ENCODE measurements around the gene GMDS. TPM values are rescaled to one million over a fixed set of nuclear protein-coding genes. Genes with fewer than 3 reads are reported as not detected.

Gene GMDS
- polyA plus RNA-seq, 1 of the 3 experiments (the other 2 are of a cell fraction): 12.3 TPM

GRCh38 chr6:1729133-1729749 is 516.2 kb downstream of the GMDS start (continued):
- no peak for TF ChIP-seq EZH2phosphoT487 (IDR thresholded peaks at IDR 0.05; ENCODE audit: borderline replicate concordance, low read depth)
- no peak for TF ChIP-seq RAD21 (IDR thresholded peaks at IDR 0.05; ENCODE audit: low read length)

GRCh38 chr6:1726341-1726768 is 519.0 kb downstream of the GMDS start:
- Histone ChIP-seq H3K27me3 (ENCODE audit: insufficient read depth) (no peaks in the 10 kb centered on the region), H3K4me3 (ENCODE audit: low read depth in 2 of 2, low read length in 1 of 2) (no peak overlapping the region), H3K36me3 (replicated peaks in 1 of 2; ENCODE audit: control insufficient read depth in 1 of 2, insufficient read depth in 2 of 2, low read length in 1 of 2) (peaks cover 0 to 3% of the 10 kb centered on the region in 2 experiments), H3K27ac (ENCODE audit: low read depth in 2 of 2, low read length in 1 of 2) (no peak overlapping the region), H3F3A (replicated peaks; ENCODE audit: insufficient read depth) (no peaks in the 10 kb centered on the region), H4K20me1 (ENCODE audit: insufficient read depth) (no peaks in the 10 kb centered on the region), H3K4me2 (no peak overlapping the region), H3K79me2 (ENCODE audit: insufficient read depth) (no peaks in the 10 kb centered on the region), H3K4me1 (ENCODE audit: control insufficient read depth in 1 of 2, insufficient read depth in 2 of 2, low read depth in 1 of 2, low read length in 1 of 2) (peaks cover 0 to 20% of the 10 kb centered on the region in 2 experiments; a peak in 2 of 4 replicates), H3K9ac (no peak overlapping the region), H3K9me3 (0 out of 2 replicates have a peak, but pooled peaks cover 3% of the 10 kb centered on the region), H2AFZ (ENCODE audit: low read depth) (no peak overlapping the region), H3K9me2 (no peaks in the 10 kb centered on the region)
- POLR2A ChIA-PET: no interaction called here
- DNase-seq: no peak
- TF ChIP-seq TCF12 (IDR thresholded peaks at IDR 0.05) (no peak), TAF1 (IDR thresholded peaks at IDR 0.05; ENCODE audit: borderline replicate concordance, low read depth, low read length) (no peak), SMC3 (IDR thresholded peaks at IDR 0.05; ENCODE audit: low read depth, low read length) (no peak), EP300 (IDR thresholded peaks at IDR 0.05; ENCODE audit: borderline replicate concordance in 1 of 2, low read depth in 1 of 2, low read length in 1 of 2) (no peak), MXI1 (IDR thresholded peaks at IDR 0.05; ENCODE audit: low read depth, low read length) (no peak), MEF2A (IDR thresholded peaks at IDR 0.05; ENCODE audit: borderline replicate concordance, low read depth) (no peak), SIN3A (IDR thresholded peaks at IDR 0.05; ENCODE audit: borderline replicate concordance, low read depth, low read length) (no peak), ZBTB33 (IDR thresholded peaks at IDR 0.05; ENCODE audit: borderline replicate concordance, low read depth) (no peak)
- CTCF ChIA-PET: no interaction called here
- 93% methylated on average over 11 of the region's 11 CpGs for WGBS (ENCODE audit: low lambda C conversion rate)

- no peaks in the 10 kb centered on the region for H3K9me2 ChIP-seq
- peaks cover 0 to 31% of the 10 kb centered on the region in 2 experiments; a peak in 2 of 4 replicates for H3K4me1 ChIP-seq (ENCODE audit: control insufficient read depth in 1 of 2, insufficient read depth in 2 of 2, low read depth in 1 of 2, low read length in 1 of 2)
- ChIA-PET CTCF (interaction anchor here (0.7 to 1.2 kb wide), 4 partner anchors 13 to 179 kb away, joined by 3 to 4 read pairs (median 3); no protein-coding TSS in a partner anchor), POLR2A (no interaction called here)
- H3K4me3 ChIP-seq (ENCODE audit: low read depth in 2 of 2, low read length in 1 of 2): no peak overlapping the region
- H2AFZ ChIP-seq (ENCODE audit: low read depth): no peak overlapping the region
- TF ChIP-seq TEAD4 (IDR thresholded peaks at IDR 0.05; ENCODE audit: borderline replicate concordance, insufficient read depth) (no peak), RCOR1 (IDR thresholded peaks at IDR 0.05; ENCODE audit: low read length) (no peak), POLR2AphosphoS5 (IDR thresholded peaks at IDR 0.05; ENCODE audit: low read depth, low read length) (no peak), USF2 (IDR thresholded peaks at IDR 0.05; ENCODE audit: borderline replicate concordance, low read depth, low read length) (no peak), SIN3A (IDR thresholded peaks at IDR 0.05; ENCODE audit: borderline replicate concordance, low read depth, low read length) (no peak), REST (IDR thresholded peaks at IDR 0.05; ENCODE audit: low read depth, low read length) (no peak), YY1 (IDR thresholded peaks at IDR 0.05; ENCODE audit: low read depth) (no peak), FOXM1 (IDR thresholded peaks at IDR 0.05; ENCODE audit: low read depth) (no peak), EZH2phosphoT487 (IDR thresholded peaks at IDR 0.05; ENCODE audit: borderline replicate concordance, low read depth) (no peak), RAD21 (IDR thresholded peaks at IDR 0.05; ENCODE audit: low read length) (no peak), TAF1 (IDR thresholded peaks at IDR 0.05; ENCODE audit: borderline replicate concordance, low read depth, low read length) (no peak), MXI1 (IDR thresholded peaks at IDR 0.05; ENCODE audit: low read depth, low read length) (no peak), CHD2 (IDR thresholded peaks at IDR 0.05; ENCODE audit: low read length, partially characterized antibody) (no peak)
- no peak overlapping the region for H3K4me2 ChIP-seq
- H3K27ac ChIP-seq (ENCODE audit: low read depth in 2 of 2, low read length in 1 of 2): no peak overlapping the region
- H3K27me3 ChIP-seq (ENCODE audit: insufficient read depth): no peaks in the 10 kb centered on the region
- H3F3A ChIP-seq (replicated peaks; ENCODE audit: insufficient read depth): no peaks in the 10 kb centered on the region
- no peak for DNase-seq
- 87% methylated on average over 8 of the region's 8 CpGs for WGBS (ENCODE audit: low lambda C conversion rate)
- H3K9me3 ChIP-seq: no peaks in the 10 kb centered on the region
- H3K9ac ChIP-seq: no peak overlapping the region
- no peaks in the 10 kb centered on the region for H3K79me2 ChIP-seq (ENCODE audit: insufficient read depth)
- H3K36me3 ChIP-seq (replicated peaks in 1 of 2; ENCODE audit: control insufficient read depth in 1 of 2, insufficient read depth in 2 of 2, low read length in 1 of 2): peaks cover 0 to 3% of the 10 kb centered on the region in 2 experiments
- H4K20me1 ChIP-seq (ENCODE audit: insufficient read depth): no peaks in the 10 kb centered on the region
Observed at GRCh38 chr6:1724616-1725015, 520.8 kb downstream of the GMDS start.

Measured in SK-N-SH (cell line).